Vagina (tissue), 2 donors: ENCODE measurements around the gene PNLIP.

Source experiments
- POLR2A ChIP-seq, 2 donors: fragments of 450-650 bp; IDR thresholded peaks; one replicate each; pipeline ENCODE4 v1.6.1; 2017; ENCODE audit warnings: antibody characterized with exemption in 2 of 2, mild to moderate bottlenecking in 2 of 2, moderate library complexity in 2 of 2
- TF ChIP-seq, protein P1 (sequence below), 3 experiments: fragments of 450-650 bp in 2 of 3; fragments of 200-600 bp in 1 of 3; sonication (generic) in 1 of 3; IDR thresholded peaks; one replicate each; pipeline ENCODE4 v1.5.1; 2017 to 2019; ENCODE audit warnings: antibody characterized with exemption in 3 of 3, mild to moderate bottlenecking in 2 of 3, moderate library complexity in 2 of 3

DNA sequence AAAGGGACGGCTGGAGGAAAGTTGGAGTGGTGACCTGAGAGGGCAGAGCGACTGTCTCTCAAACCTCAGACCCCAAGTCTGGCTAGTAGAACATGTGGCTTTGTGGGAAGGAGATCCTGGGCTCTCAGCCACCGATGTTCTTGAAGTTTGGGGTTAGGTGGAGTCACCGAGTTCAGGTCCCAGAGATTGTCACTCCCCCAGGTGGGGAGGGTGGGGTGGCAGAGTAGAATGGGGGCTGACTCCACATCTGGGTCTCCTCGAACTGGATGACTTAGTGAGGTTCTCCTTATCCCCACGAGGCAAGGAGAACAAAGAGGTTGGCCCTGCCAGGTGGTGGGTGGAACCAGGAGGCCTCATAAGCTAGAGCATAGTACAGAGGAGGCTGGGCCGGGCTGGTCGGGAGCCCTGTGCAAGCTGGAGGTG, 60.3 kb downstream of the PNLIP start:
- TF ChIP-seq, protein P1, sequence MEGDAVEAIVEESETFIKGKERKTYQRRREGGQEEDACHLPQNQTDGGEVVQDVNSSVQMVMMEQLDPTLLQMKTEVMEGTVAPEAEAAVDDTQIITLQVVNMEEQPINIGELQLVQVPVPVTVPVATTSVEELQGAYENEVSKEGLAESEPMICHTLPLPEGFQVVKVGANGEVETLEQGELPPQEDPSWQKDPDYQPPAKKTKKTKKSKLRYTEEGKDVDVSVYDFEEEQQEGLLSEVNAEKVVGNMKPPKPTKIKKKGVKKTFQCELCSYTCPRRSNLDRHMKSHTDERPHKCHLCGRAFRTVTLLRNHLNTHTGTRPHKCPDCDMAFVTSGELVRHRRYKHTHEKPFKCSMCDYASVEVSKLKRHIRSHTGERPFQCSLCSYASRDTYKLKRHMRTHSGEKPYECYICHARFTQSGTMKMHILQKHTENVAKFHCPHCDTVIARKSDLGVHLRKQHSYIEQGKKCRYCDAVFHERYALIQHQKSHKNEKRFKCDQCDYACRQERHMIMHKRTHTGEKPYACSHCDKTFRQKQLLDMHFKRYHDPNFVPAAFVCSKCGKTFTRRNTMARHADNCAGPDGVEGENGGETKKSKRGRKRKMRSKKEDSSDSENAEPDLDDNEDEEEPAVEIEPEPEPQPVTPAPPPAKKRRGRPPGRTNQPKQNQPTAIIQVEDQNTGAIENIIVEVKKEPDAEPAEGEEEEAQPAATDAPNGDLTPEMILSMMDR (IDR thresholded peaks at IDR 0.05) = no peak
- no peak for TF ChIP-seq POLR2A (IDR thresholded peaks at IDR 0.05)
